Measurements from ENCODE around the gene GUCA1A.
"Not testable (repeated sequence)": the region's sequence is repeated elsewhere in the genome, so short reads cannot be mapped to it uniquely, and the experiment has no call there.

Gene GUCA1A

DNA sequence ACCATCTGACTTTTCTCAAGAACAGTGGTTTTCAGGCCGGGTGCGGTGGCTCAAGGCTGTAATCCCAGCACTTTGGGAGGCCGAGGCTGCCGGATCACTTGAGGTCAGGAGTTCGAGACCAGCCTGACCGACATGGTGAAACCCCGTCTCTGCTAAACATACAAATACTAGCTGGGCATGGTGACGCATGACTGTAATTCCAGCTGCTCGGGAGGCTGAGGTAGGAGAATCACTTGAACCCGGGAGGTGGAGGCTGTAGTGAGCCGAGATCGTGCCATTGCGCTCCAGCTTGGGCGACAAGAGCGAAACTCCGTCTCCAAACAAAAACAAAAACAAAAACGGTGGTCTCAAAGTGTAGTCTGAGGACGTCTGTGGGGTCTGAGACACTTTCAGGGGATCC lies 43.3 kb downstream of the GUCA1A start:
- not testable (repeated sequence) for DNase-seq

DNA sequence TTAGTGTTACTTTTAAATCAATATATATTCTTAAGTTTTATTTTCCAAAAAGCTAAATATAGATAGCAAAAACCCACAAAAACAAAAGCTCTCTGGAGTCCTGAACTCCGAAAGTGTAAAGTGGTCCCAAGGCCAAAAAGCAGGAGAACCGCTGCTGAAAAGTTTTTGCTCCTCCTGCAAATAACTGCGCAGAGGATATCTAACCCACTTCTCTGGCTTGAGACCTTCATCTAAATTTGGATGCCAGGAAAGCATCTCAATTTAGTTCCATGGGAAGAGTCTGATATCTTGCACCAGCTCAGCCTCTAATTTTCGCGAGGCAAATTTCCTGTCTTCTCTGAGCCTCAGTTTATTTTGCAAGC lies 44.0 kb downstream of the GUCA1A start:
- DNase-seq: no peak

DNA sequence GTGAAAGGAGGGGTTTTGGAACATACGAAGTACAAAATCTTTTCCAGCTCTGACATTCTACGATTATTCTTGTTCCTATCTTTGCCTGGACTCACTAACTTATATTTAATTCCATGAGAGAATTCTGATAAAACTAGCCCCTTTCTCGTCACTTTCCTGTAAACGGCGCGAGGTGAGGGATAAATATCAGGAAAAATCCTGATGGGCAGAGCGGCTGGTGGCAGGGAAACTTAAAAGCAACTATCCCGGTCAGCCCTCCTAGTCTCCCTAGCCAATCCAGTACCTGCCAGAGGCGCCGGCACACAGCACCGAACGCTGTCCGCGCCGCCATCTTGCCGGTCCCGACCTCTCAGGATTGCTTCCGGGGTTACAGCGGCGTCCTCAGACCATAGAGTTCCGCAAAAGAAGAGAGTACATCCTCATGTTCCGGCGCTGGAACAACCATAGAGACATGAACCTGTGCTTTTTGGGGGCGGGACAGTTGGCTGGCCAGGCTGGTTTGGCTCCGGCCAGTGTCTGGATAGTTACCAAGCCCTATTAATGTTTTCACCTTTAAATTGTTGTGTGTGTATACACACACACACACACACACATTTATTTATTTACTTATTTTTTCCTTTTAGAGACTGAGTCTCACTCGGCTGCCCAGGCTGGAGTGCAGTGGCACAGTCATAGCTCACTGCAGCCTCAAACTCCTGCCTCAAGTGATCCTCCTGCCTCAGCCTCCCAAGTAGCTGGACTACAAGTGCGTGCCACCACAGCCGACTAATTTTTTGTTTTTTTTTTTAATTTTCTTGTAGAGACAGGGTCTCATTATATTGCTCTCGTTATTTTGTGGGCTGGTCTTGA lies 44.6 kb downstream of the GUCA1A start, which contains the start of gene MRPS10:
MRPS10 (minus strand) TSS at position 343 of the 849 bp plus-strand sequence; CDS start at position 331, 12 bp downstream.
- DNase-seq: peak; percentile 96

DNA sequence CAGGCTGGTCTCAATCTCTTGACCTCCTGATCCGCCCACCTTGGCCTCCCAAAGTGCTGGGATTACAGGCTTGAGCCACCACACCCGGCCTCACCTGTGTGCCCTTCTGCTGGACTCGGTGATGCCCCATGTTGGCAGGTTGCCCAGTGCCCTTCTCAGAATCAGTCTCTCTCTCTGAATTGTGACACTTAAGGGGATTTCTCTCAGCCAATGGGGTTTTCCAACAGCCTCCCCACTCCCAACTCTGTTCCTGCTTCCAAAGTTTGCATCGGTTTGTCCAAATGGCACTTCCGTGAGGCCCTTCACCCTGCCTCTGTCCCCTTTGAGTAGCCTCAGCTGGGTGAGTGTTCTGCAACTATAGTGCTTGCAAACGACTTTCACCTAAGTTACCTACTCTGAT lies 47.6 kb downstream of the GUCA1A start:
- no peak for DNase-seq

GRCh38 chr6:42221546-42221945 lies 48.4 kb downstream of the GUCA1A start:
- DNase-seq: no peak

DNA sequence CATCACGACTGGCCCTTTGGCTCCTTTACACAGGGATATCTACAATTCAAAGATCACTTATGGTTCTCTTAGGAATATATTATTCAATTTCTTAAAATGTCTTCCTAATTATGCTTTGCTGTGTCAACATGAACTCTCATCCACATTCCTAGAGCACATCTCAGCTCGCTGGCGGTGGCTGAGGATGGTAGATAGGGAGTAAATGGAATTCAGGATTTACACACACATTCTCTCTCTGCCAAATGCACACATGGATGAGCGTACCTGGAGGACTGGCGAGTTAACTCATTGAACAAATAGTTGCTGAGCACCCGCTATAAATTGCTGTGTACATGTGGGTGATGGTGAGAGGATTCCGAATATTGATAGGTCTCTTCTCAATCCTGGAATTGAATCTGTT lies 49.3 kb downstream of the GUCA1A start:
- DNase-seq: no peak

- DNase-seq: peak; percentile 91
Observed at GRCh38 chr6:42224222-42225028, 51.3 kb downstream of the GUCA1A start.

GRCh38 chr6:42225029-42225339 lies 51.8 kb downstream of the GUCA1A start:
- DNase-seq: no peak

DNA sequence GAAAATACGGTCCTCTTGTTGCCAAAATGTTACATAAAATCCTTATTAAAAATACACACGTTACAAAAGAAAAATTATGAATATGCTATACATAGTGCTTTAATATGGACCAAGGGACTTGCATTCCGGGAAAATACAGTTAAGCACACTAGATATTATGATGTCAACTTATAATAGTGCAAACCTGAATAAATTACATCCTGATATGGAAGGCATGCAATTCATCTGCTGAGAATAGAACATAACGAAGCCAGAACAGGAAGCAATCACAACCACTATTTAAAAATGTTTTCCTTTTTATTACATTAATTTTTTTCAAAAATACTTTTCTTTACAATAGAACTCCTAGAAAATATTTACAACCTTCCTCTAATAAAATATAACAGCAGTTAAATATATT lies 52.3 kb downstream of the GUCA1A start:
- DNase-seq: no peak

GRCh38 chr6:42226161-42226611 lies 53.0 kb downstream of the GUCA1A start:
- peak; percentile 68 for DNase-seq

DNA sequence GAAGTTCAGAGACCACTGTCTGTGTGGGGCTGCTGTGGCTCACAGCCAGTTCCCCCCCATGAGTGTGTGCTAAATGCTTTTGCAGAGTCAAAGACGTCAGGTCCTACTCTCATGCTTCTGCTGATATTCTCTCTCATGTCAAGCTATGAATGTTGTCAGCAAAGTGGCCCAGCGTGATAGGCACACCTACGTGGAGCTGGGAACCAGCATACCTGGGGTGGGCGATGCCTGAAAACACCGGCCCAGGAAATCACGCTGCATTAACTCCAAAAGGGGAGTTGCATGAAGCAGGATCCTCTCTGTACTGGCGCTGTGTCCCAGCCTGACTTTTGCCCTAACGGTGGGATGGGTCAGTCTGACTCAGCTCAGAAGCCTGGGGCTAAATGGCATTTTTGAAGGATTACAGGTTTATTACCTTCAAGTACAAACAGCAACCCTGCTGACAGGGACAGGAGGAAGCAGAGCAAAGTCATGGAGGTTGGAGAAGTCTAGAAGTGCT lies 53.5 kb downstream of the GUCA1A start:
- DNase-seq: peak; percentile 85

- DNase-seq: no peak
Observed at GRCh38 chr6:42227173-42227850, 54.1 kb downstream of the GUCA1A start.

DNA sequence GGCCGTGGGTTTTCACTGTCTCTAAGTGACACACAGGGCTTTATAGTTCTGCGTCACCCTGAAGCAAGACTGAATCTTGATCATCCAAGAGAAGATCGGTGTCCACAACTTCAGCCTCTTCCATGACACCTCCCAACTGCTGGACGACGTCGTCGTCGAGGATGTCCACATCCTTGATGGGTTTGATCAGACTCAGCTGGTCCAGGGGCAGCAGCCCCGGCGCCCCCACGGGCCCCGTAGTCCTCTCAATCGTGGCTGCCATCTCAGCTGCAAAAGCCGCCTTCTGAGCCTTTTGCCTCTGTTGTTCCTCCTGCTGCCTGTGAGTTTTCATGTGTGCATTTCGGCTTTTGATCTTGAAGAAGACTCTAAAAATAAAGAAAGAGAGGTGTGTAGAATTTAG lies 55.1 kb downstream of the GUCA1A start:
- no peak for DNase-seq

All from EL (cell line).